Thoracic aorta (tissue), 2 donors: Measurements from ENCODE around the gene MOB3C. TPM values are rescaled to one million over a fixed set of nuclear protein-coding genes. Genes with fewer than 3 reads are reported as not detected.
"Not testable (repeated sequence)": the region's sequence is repeated elsewhere in the genome, so short reads cannot be mapped to it uniquely, and the experiment has no call there.

Experiments used
- ATAC-seq: fragments of 150-250 bp; one replicate; pipeline ENCODE4 v1.8.0; 2017; ENCODE audit warnings: low read depth; ENCODE audit not compliant: insufficient number of reproducible peaks, low FRiP score
- DNase-seq: peaks from one replicate; pipeline ENCODE4 v3.0.0-alpha.2; 2020; ENCODE audit warnings: low spot score
- H3K27ac ChIP-seq, 2 donors: fragments of 200-600 bp; sonication (generic); 1 replicate in 1 of 2; 2 replicates in 1 of 2; pipeline ENCODE4 v1.5.1; 2016; ENCODE audit warnings: mild to moderate bottlenecking in 2 of 2, moderate library complexity in 2 of 2
- H3K27me3 ChIP-seq: fragments of 200-600 bp; sonication (generic); replicated peaks from 2 replicates; pipeline ENCODE4 v1.6.0; 2016; ENCODE audit warnings: mild to moderate bottlenecking; ENCODE audit not compliant: insufficient read depth
- H3K36me3 ChIP-seq: fragments of 200-600 bp; sonication (generic); one replicate; pipeline ENCODE4 v1.5.1; 2016
- H3K4me1 ChIP-seq, 2 donors: fragments of 200-600 bp; sonication (generic); 1 replicate in 1 of 2; 2 replicates in 1 of 2; pipeline versions ENCODE4 v1.5.1 to v1.6.0; 2016; ENCODE audit warnings: low read depth in 2 of 2, mild to moderate bottlenecking in 1 of 2; ENCODE audit not compliant: control insufficient read depth in 1 of 2
- H3K4me3 ChIP-seq: fragments of 200-600 bp; sonication (generic); 2 replicates; pipeline ENCODE4 v1.5.1; 2016; ENCODE audit warnings: mild to moderate bottlenecking
- H3K9me3 ChIP-seq: fragments of 200-600 bp; sonication (generic); 2 replicates; pipeline ENCODE4 v1.5.1; 2016
- total RNA-seq, 2 donors: library from RNA; depleted of rRNA; stranded (reverse); fragments of >200 nt; gene quantifications; one replicate each; pipeline versions ENCODE4 v1.1.0 to v1.2.3, GENCODE V29; 2016
- TF ChIP-seq, protein P1 (sequence below): fragments of 200-600 bp; sonication (generic); IDR thresholded peaks from one replicate; pipeline ENCODE4 v1.5.1; 2019; ENCODE audit warnings: antibody characterized with exemption

MOB3C gene
- 10 to 100 TPM; 29.5 to 42.3 TPM for total RNA-seq

DNA sequence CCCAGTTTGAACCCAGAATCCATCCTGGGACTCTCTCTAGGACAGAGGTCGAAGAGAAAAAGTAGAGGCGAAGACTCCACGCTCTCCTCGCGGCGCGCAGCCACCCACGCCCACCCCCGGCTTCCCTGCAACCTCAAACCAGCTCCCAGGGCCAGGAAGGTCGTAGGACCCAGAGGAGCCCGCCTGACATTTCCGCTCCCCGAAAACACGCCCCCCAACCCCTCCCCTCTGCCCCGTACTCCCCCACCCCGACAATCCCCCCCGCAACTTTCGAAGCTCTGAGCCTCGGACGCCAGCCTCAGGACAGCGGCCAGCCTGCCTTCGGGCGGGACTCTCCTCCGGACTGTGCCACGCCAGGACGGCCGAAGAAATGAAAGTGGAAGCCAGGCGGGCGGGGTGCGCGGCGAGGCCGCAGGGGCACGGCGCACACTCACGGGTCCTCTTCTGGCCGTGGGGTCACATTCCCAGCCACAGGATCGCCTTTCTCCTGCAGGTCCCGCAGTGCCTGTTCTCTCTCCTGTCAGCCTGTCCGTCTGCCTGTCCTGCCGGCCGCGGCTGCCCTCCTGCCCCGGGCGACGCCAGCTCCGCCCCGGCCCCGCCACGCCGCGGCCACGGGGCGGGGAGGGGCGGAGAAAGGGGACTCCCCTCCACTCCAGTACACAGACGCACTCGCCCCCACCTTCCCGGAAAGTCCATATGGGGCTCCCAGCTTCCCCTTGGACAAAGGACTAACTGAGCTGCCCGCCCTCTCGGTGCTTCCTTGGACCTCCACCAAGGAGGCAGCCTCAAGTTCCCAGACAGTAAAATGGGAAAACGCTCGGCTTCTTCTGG, at the start of gene MOB3C:
TSS of gene MOB3C (minus strand) at position 535 of the 831 bp plus-strand sequence. CDS start 3,490 bp downstream, outside the sequence.
- TF ChIP-seq, protein P1, sequence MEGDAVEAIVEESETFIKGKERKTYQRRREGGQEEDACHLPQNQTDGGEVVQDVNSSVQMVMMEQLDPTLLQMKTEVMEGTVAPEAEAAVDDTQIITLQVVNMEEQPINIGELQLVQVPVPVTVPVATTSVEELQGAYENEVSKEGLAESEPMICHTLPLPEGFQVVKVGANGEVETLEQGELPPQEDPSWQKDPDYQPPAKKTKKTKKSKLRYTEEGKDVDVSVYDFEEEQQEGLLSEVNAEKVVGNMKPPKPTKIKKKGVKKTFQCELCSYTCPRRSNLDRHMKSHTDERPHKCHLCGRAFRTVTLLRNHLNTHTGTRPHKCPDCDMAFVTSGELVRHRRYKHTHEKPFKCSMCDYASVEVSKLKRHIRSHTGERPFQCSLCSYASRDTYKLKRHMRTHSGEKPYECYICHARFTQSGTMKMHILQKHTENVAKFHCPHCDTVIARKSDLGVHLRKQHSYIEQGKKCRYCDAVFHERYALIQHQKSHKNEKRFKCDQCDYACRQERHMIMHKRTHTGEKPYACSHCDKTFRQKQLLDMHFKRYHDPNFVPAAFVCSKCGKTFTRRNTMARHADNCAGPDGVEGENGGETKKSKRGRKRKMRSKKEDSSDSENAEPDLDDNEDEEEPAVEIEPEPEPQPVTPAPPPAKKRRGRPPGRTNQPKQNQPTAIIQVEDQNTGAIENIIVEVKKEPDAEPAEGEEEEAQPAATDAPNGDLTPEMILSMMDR = no peak
- peak; percentile 75 for DNase-seq
- H3K4me3 ChIP-seq = peak within 1 kb of the TSS; percentile 78
- peak within 1 kb of the TSS; percentile 86 to 91 for H3K27ac ChIP-seq
- H3K9me3 ChIP-seq = no peaks in the 10 kb centered on the region
- ATAC-seq = peak; percentile 67
- H3K27me3 ChIP-seq = no peaks in the 10 kb centered on the region
- no peaks in the 10 kb centered on the region for H3K36me3 ChIP-seq
- peaks cover 36 to 45% of the 10 kb centered on the region in 2 donors for H3K4me1 ChIP-seq

DNA sequence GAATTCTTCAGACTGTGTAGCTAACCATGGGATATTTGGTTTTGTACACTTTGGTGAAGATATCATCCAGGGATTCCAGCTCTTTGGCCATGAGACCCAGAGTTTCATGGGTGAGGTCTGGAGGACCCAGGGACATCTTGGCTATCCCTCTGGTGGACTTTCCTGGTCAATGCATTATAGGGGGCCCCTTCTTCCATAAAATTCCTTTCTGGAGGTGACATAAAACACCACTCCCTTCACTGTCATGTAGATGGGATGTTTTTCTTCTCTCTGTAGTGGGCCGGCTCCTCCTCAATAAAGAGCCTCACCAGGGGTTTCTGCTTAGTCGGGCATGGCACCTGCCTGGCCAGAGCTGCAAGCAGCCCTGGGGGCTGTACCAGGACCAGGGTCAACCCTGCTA, 49.4 kb upstream of the MOB3C start:
- H3K9me3 ChIP-seq = no peaks in the 10 kb centered on the region
- H3K27ac ChIP-seq = no peak overlapping the region
- no peaks in the 10 kb centered on the region for H3K27me3 ChIP-seq
- no peak overlapping the region for H3K4me3 ChIP-seq
- no peak for DNase-seq
- TF ChIP-seq, protein P1 = no peak
- peaks cover 13 to 27% of the 10 kb centered on the region in 2 donors for H3K4me1 ChIP-seq
- peaks cover 6% of the 10 kb centered on the region for H3K36me3 ChIP-seq
- no peak for ATAC-seq

DNA sequence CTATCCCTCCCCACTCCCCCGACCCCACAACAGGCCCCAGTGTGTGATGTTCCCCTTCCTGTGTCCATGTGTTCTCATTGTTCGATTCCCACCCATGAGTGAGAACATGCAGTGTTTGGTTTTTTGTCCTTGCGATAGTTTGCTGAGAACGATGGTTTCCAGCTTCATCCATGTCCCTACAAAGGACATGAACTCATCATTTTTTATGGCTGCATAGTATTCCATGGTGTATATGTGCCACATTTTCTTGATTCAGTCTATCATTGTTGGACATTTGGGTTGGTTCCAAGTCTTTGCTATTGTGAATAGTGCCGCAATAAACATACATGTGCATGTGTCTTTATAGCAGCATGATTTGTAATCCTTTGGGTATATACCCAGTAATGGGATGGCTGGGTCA, 46.3 kb upstream of the MOB3C start:
- not testable (repeated sequence) for H3K9me3 ChIP-seq, ATAC-seq, DNase-seq, H3K4me3 ChIP-seq, H3K27ac ChIP-seq, H3K27me3 ChIP-seq
- peaks cover 13 to 27% of the 10 kb centered on the region in 2 donors for H3K4me1 ChIP-seq
- peaks cover 16% of the 10 kb centered on the region for H3K36me3 ChIP-seq

DNA sequence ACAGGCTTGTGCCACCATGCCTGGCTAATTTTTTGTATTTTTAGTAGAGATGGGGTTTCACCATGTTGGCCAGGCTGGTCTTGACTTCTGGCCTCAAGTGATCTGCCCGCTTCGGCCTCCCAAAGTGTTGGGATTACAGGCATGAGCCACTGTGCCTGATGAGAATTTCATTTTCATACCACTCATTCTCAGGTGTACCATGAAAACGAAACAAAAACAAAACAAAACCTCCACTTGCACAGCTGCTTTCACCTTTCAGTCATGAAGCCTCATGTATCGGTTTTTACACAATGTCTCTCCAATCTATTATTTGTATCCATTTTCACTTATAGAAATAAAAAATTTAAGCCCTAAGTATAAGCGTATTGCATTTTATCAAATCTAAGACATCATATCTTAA, 43.5 kb upstream of the MOB3C start:
- H3K27me3 ChIP-seq, H3K9me3 ChIP-seq, DNase-seq, H3K27ac ChIP-seq, H3K4me3 ChIP-seq, H3K4me1 ChIP-seq, ATAC-seq: not testable (repeated sequence)
- H3K36me3 ChIP-seq = peaks cover 39% of the 10 kb centered on the region

GRCh38 chr1:46659307-46659870, 42.8 kb upstream of the MOB3C start:
- no peaks in the 10 kb centered on the region for H3K9me3 ChIP-seq
- no peaks in the 10 kb centered on the region for H3K4me1 ChIP-seq
- H3K36me3 ChIP-seq = peaks cover 42% of the 10 kb centered on the region
- no peak for DNase-seq
- H3K27me3 ChIP-seq = no peaks in the 10 kb centered on the region
- no peak for ATAC-seq
- no peak overlapping the region for H3K4me3 ChIP-seq
- no peak overlapping the region for H3K27ac ChIP-seq
- TF ChIP-seq, protein P1 = no peak

- no peak overlapping the region for H3K27ac ChIP-seq
- TF ChIP-seq, protein P1 = no peak
- no peaks in the 10 kb centered on the region for H3K9me3 ChIP-seq
- H3K36me3 ChIP-seq = peaks cover 38% of the 10 kb centered on the region
- DNase-seq = no peak
- no peak overlapping the region for H3K4me3 ChIP-seq
- no peaks in the 10 kb centered on the region for H3K27me3 ChIP-seq
- ATAC-seq = no peak
- H3K4me1 ChIP-seq = no peaks in the 10 kb centered on the region
Measured at GRCh38 chr1:46657775-46658174, 41.2 kb upstream of the MOB3C start.
